Neural cell (in vitro differentiated cells): ENCODE measurements around the gene KCNAB2.

Source experiments
- EP300 ChIP-seq: fragments of 450-650 bp; conservative IDR thresholded peaks from 2 replicates; pipeline ENCODE4 v1.6.1; 2014; ENCODE audit warnings: antibody characterized with exemption, mild to moderate bottlenecking, moderate library complexity; ENCODE audit not compliant: poor library complexity, severe bottlenecking
- EZH2 ChIP-seq: fragments of 200-600, 300-800 bp; shearing (Covaris generic), sonication (generic); IDR thresholded peaks from 2 replicates; pipeline ENCODE4 v1.6.1; 2014; ENCODE audit warnings: antibody characterized with exemption, low read length, borderline replicate concordance, mild to moderate bottlenecking; ENCODE audit not compliant: insufficient read depth, poor library complexity, severe bottlenecking
- MXI1 ChIP-seq: fragments of 450-650 bp; conservative IDR thresholded peaks from 2 replicates; pipeline ENCODE4 v1.6.1; 2014; ENCODE audit warnings: antibody characterized with exemption, mild to moderate bottlenecking; ENCODE audit not compliant: poor library complexity, severe bottlenecking
- POLR2AphosphoS5 ChIP-seq: IDR thresholded peaks from 2 replicates; pipeline ENCODE4 v1.6.1; 2012
- RAD21 ChIP-seq: fragments of 450-650 bp; conservative IDR thresholded peaks from 2 replicates; pipeline ENCODE4 v1.6.1; 2014; ENCODE audit warnings: antibody characterized with exemption, mild to moderate bottlenecking, moderate library complexity
- SMC3 ChIP-seq: fragments of 450-650 bp; conservative IDR thresholded peaks from 2 replicates; pipeline ENCODE4 v1.6.1; 2014; ENCODE audit warnings: antibody characterized with exemption, mild to moderate bottlenecking, moderate library complexity; ENCODE audit not compliant: poor library complexity
- TAF1 ChIP-seq: IDR thresholded peaks from 2 replicates; pipeline ENCODE4 v1.6.1; 2012; ENCODE audit warnings: low read depth
- TF ChIP-seq, protein P1 (sequence below): fragments of 450-650 bp; IDR thresholded peaks from 2 replicates; pipeline ENCODE4 v1.5.1; 2014; ENCODE audit warnings: antibody characterized with exemption, mild to moderate bottlenecking, moderate library complexity; ENCODE audit not compliant: poor library complexity, severe bottlenecking
- TF ChIP-seq, protein P2 (sequence below): IDR thresholded peaks from 2 replicates; pipeline ENCODE4 v1.6.1; 2012; ENCODE audit warnings: borderline replicate concordance

DNA sequence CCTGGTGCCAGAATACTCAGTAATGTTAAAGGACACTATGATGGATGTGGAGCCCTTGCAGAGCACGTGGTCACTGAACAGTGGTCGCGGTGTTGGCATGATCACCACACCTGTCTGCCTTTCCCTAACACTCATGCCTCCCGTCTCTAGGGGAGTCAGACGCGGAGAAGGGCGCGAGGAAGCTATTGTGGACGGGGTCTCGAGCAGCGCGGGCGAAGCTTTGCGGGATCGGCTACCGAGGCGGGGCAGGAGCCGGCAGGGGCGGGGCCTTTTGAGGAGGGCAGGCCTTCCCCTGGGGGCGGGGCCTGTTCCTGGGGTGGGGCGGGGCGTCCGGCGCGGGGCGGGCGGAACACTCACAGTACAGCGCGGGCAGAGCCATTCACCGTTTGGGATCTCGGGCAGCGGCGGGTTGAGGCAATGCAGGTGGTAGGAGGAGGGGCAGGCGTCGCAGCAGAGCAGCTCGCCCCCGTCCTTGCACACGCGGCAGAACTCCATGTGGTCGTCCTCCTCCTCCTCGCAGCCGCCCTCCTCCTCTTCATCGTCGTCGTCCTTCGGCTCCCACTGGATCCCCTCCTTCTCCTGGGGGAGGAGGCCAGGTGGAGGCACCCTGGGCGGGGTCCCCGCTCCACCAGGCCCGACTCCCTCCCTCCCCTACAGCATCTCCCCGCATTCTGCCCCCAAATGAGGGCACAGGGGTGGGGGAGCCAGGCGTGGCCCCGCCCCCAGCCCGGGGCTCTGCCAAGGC lies 103.0 kb downstream of the KCNAB2 start:
- TF ChIP-seq, protein P1, sequence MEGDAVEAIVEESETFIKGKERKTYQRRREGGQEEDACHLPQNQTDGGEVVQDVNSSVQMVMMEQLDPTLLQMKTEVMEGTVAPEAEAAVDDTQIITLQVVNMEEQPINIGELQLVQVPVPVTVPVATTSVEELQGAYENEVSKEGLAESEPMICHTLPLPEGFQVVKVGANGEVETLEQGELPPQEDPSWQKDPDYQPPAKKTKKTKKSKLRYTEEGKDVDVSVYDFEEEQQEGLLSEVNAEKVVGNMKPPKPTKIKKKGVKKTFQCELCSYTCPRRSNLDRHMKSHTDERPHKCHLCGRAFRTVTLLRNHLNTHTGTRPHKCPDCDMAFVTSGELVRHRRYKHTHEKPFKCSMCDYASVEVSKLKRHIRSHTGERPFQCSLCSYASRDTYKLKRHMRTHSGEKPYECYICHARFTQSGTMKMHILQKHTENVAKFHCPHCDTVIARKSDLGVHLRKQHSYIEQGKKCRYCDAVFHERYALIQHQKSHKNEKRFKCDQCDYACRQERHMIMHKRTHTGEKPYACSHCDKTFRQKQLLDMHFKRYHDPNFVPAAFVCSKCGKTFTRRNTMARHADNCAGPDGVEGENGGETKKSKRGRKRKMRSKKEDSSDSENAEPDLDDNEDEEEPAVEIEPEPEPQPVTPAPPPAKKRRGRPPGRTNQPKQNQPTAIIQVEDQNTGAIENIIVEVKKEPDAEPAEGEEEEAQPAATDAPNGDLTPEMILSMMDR: no peak
- no peak for TF ChIP-seq RAD21
- TF ChIP-seq EP300: no peak
- peak; percentile 37 for TF ChIP-seq MXI1
- TF ChIP-seq, protein P2, sequence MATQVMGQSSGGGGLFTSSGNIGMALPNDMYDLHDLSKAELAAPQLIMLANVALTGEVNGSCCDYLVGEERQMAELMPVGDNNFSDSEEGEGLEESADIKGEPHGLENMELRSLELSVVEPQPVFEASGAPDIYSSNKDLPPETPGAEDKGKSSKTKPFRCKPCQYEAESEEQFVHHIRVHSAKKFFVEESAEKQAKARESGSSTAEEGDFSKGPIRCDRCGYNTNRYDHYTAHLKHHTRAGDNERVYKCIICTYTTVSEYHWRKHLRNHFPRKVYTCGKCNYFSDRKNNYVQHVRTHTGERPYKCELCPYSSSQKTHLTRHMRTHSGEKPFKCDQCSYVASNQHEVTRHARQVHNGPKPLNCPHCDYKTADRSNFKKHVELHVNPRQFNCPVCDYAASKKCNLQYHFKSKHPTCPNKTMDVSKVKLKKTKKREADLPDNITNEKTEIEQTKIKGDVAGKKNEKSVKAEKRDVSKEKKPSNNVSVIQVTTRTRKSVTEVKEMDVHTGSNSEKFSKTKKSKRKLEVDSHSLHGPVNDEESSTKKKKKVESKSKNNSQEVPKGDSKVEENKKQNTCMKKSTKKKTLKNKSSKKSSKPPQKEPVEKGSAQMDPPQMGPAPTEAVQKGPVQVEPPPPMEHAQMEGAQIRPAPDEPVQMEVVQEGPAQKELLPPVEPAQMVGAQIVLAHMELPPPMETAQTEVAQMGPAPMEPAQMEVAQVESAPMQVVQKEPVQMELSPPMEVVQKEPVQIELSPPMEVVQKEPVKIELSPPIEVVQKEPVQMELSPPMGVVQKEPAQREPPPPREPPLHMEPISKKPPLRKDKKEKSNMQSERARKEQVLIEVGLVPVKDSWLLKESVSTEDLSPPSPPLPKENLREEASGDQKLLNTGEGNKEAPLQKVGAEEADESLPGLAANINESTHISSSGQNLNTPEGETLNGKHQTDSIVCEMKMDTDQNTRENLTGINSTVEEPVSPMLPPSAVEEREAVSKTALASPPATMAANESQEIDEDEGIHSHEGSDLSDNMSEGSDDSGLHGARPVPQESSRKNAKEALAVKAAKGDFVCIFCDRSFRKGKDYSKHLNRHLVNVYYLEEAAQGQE: no peak
- no peak for TF ChIP-seq TAF1
- no peak for TF ChIP-seq POLR2AphosphoS5
- TF ChIP-seq EZH2: no peak
- no peak for TF ChIP-seq SMC3
